Esophagus (tissue), 2 donors: ENCODE results near the gene ZNF211. TPM values are rescaled to one million over a fixed set of nuclear protein-coding genes. Genes with fewer than 3 reads are reported as not detected.

Source experiments
- H3K27ac ChIP-seq, 2 donors: one replicate each; pipeline ENCODE4 v1.5.1; 2013; ENCODE audit warnings: low read depth in 2 of 2, mild to moderate bottlenecking in 2 of 2, inconsistent platforms in 1 of 2, low read length in 1 of 2, moderate library complexity in 1 of 2
- H3K27me3 ChIP-seq, 2 donors: one replicate each; pipeline ENCODE4 v1.6.1; 2013; ENCODE audit warnings: low read length in 2 of 2, control low read depth in 1 of 2, mild to moderate bottlenecking in 1 of 2; ENCODE audit not compliant: insufficient read depth in 2 of 2, control insufficient read depth in 1 of 2
- H3K36me3 ChIP-seq, 2 donors: one replicate each; pipeline ENCODE4 v1.6.1; 2013; ENCODE audit warnings: low read length in 1 of 2; ENCODE audit not compliant: control insufficient read depth in 2 of 2, insufficient read depth in 2 of 2
- H3K4me1 ChIP-seq, 2 donors: one replicate each; pipeline ENCODE4 v1.6.1; 2013; ENCODE audit warnings: low read length in 1 of 2; ENCODE audit not compliant: control insufficient read depth in 2 of 2, insufficient read depth in 2 of 2
- H3K4me3 ChIP-seq, 2 donors: one replicate each; pipeline ENCODE4 v1.5.1; 2013; ENCODE audit warnings: low read length in 2 of 2, mild to moderate bottlenecking in 2 of 2, low read depth in 1 of 2, moderate library complexity in 1 of 2
- H3K9me3 ChIP-seq, 2 donors: one replicate each; pipeline ENCODE4 v1.6.1; 2013; ENCODE audit warnings: mild to moderate bottlenecking in 2 of 2, low read depth in 1 of 2, low read length in 1 of 2, moderate library complexity in 1 of 2; ENCODE audit not compliant: control insufficient read depth in 2 of 2, insufficient read depth in 1 of 2
- WGBS, 2 donors: extraction: QIAGEN DNeasy Blood & Tissue Kit; methylation state at CpG; one replicate each; pipeline ENCODE4 v1.1.7; 2013; 5-methylcytosine and 5-hydroxymethylcytosine counted together
- polyA plus RNA-seq, 2 donors: library from polyadenylated mRNA; stranded (reverse); fragments of 200-250 nt; gene quantifications; one replicate each; pipeline ENCODE4 v1.2.3, GENCODE V29; 2013
- donor health status: healthy with polysubstance abuse.
- donor health status: Bipolar disorder and iron deficiency.

Gene ZNF211
- 1 to 10 TPM; 4.3 to 5.7 TPM for polyA plus RNA-seq

- Histone ChIP-seq H3K36me3 (peaks cover 3 to 5% of the 10 kb centered on the region in 2 donors), H3K4me1 (peaks cover 4% of the 10 kb centered on the region in 2 donors), H3K4me3 (peak within 1 kb of the TSS; percentile 63 to 92), H3K27ac (peak within 1 kb of the TSS; percentile 36 to 74), H3K9me3 (peaks cover 0 to 4% of the 10 kb centered on the region in 2 donors), H3K27me3 (no peaks in the 10 kb centered on the region)
- WGBS, 2 donors, result 1 to 2% methylated on average over 49 to 59 of the region's 59 CpGs
These were observed at the start of gene ZNF211 for GRCh38 chr19:57632987-57633831. Gene ZNF211, plus strand, starts transcription at chr19:57633168. Its CDS starts 179 bp downstream, at chr19:57633347.

- H3K36me3 ChIP-seq, result peaks cover 0 to 4% of the 10 kb centered on the region in 2 donors
- H3K27me3 ChIP-seq, result no peaks in the 10 kb centered on the region
- peaks cover 18 to 29% of the 10 kb centered on the region in 2 donors for H3K9me3 ChIP-seq
- H3K27ac ChIP-seq, result peak within 1 kb of the TSS in 1 of 2 donors; percentile 42
- peak within 1 kb of the TSS; percentile 55 to 59 for H3K4me3 ChIP-seq
- peaks cover 7 to 15% of the 10 kb centered on the region in 2 donors for H3K4me1 ChIP-seq
- WGBS, 2 donors, result 5 to 7% methylated on average over 74 to 76 of the region's 76 CpGs
These were observed 49.2 kb upstream of the ZNF211 start, which contains the start of gene ZIK1 for GRCh38 chr19:57583521-57584416. Gene ZIK1, plus strand, starts transcription at chr19:57584145. Its CDS starts 212 bp downstream, at chr19:57584357.

GRCh38 chr19:57587529-57587928, 45.4 kb upstream of the ZNF211 start:
- Histone ChIP-seq H3K27ac (no peak overlapping the region), H3K36me3 (peaks cover 7 to 22% of the 10 kb centered on the region in 2 donors), H3K9me3 (peaks cover 31 to 52% of the 10 kb centered on the region in 2 donors), H3K4me3 (no peak overlapping the region), H3K27me3 (no peaks in the 10 kb centered on the region), H3K4me1 (peaks cover 7 to 15% of the 10 kb centered on the region in 2 donors)
- 94 to 97% methylated on average over 1 of the region's 1 CpG for WGBS, 2 donors

GRCh38 chr19:57599377-57599760, 33.6 kb upstream of the ZNF211 start:
- no peak overlapping the region for H3K27ac ChIP-seq

GRCh38 chr19:57599761-57600383, 33.1 kb upstream of the ZNF211 start, which contains the start of gene ZNF530:
Gene ZNF530, plus strand, starts transcription at chr19:57599885. Its CDS starts 4,461 bp downstream, at chr19:57604346.
- Histone ChIP-seq H3K27me3 (no peaks in the 10 kb centered on the region), H3K9me3 (peaks cover 8 to 15% of the 10 kb centered on the region in 2 donors), H3K27ac (peak within 1 kb of the TSS in 1 of 2 donors; percentile 57), H3K36me3 (peaks cover 0 to 7% of the 10 kb centered on the region in 2 donors), H3K4me1 (peaks cover 4 to 6% of the 10 kb centered on the region in 2 donors), H3K4me3 (peak within 1 kb of the TSS; percentile 87 to 93)
- WGBS, 2 donors, result 1% methylated on average over 42 to 53 of the region's 53 CpGs

More at GRCh38 chr19:57599377-57599760, 33.6 kb upstream of the ZNF211 start:
- H3K4me3 ChIP-seq, result peak overlapping the region; percentile 87 to 93
- peaks cover 0 to 3% of the 10 kb centered on the region in 2 donors for H3K36me3 ChIP-seq
- no peaks in the 10 kb centered on the region for H3K27me3 ChIP-seq
- 51 to 54% methylated on average over 8 of the region's 8 CpGs for WGBS, 2 donors
- peaks cover 4 to 11% of the 10 kb centered on the region in 2 donors for H3K9me3 ChIP-seq
- peaks cover 4 to 6% of the 10 kb centered on the region in 2 donors for H3K4me1 ChIP-seq

GRCh38 chr19:57606931-57607330, 26.0 kb upstream of the ZNF211 start:
- H3K9me3 ChIP-seq, result peaks cover 21 to 41% of the 10 kb centered on the region in 2 donors
- H3K27me3 ChIP-seq, result no peaks in the 10 kb centered on the region
- peaks cover 9 to 21% of the 10 kb centered on the region in 2 donors for H3K36me3 ChIP-seq
- no peak overlapping the region for H3K27ac ChIP-seq
- WGBS, 2 donors, result 97 to 98% methylated on average over 5 of the region's 5 CpGs
- H3K4me1 ChIP-seq, result no peaks in the 10 kb centered on the region
- no peak overlapping the region for H3K4me3 ChIP-seq

GRCh38 chr19:57611113-57611512, 21.9 kb upstream of the ZNF211 start:
- no peak overlapping the region for H3K4me3 ChIP-seq
- H3K4me1 ChIP-seq, result peaks cover 0 to 4% of the 10 kb centered on the region in 2 donors
- H3K27me3 ChIP-seq, result no peaks in the 10 kb centered on the region
- peaks cover 0 to 6% of the 10 kb centered on the region in 2 donors for H3K36me3 ChIP-seq
- no peak overlapping the region for H3K27ac ChIP-seq
- 87 to 91% methylated on average over 4 of the region's 4 CpGs for WGBS, 2 donors
- H3K9me3 ChIP-seq, result peaks cover 8 to 35% of the 10 kb centered on the region in 2 donors

- Histone ChIP-seq H3K9me3 (peaks cover 25 to 45% of the 10 kb centered on the region in 2 donors), H3K4me1 (peaks cover 0 to 4% of the 10 kb centered on the region in 2 donors), H3K27ac (peak within 1 kb of the TSS; percentile 32 to 86), H3K36me3 (peaks cover 23 to 25% of the 10 kb centered on the region in 2 donors), H3K4me3 (peak within 1 kb of the TSS; percentile 93 to 95), H3K27me3 (no peaks in the 10 kb centered on the region)
- WGBS, 2 donors, result 2% methylated on average over 63 to 64 of the region's 64 CpGs
These were observed 18.8 kb upstream of the ZNF211 start, which contains the start of gene ZNF134 for GRCh38 chr19:57613941-57614743. Gene ZNF134, plus strand, starts transcription at chr19:57614242. Its CDS starts 5,227 bp downstream, at chr19:57619469.
